GM10248 (cell line): Measurements from ENCODE around the gene TSC2.

Experiments
- CTCF ChIA-PET: fragments of 300-600 bp; sonication (Branson Sonifier 250); formaldehyde crosslinking; extraction: SDS; loops from one replicate; lab custom pipeline; 2021; ENCODE audit warnings: antibody characterized with exemption; lab: Yijun Ruan, JAX
- POLR2A ChIA-PET: fragments of 350-650 bp; sonication (Branson Sonifier 250); formaldehyde crosslinking; extraction: SDS; loops from one replicate; lab custom pipeline; 2020; ENCODE audit warnings: antibody characterized with exemption; lab: Yijun Ruan, JAX
- DNase-seq: peaks from one replicate; pipeline ENCODE4 v3.0.0; 2012; ENCODE audit errors: extremely low spot score
- CTCF ChIP-seq: IDR thresholded peaks from 2 replicates; pipeline ENCODE4 v1.5.1; 2012; ENCODE audit warnings: mild to moderate bottlenecking, low read depth; ENCODE audit errors: extremely low read depth, missing control alignments, control extremely low read depth

TSC2 gene

GRCh38 chr16:2084895-2085625 is 37.3 kb downstream of the TSC2 start:
- ChIA-PET CTCF (no interaction called here), POLR2A (interaction anchor here (0.6 kb wide), 1 partner anchor 71 kb away, joined by 3 read pairs; the partner anchor contains the start of gene TRAF7)
- no peak for DNase-seq
- no peak for TF ChIP-seq CTCF

GRCh38 chr16:2085669-2086068 is 37.9 kb downstream of the TSC2 start:
- DNase-seq, result no peak
- CTCF ChIA-PET, result no interaction called here

GRCh38 chr16:2086106-2086742 is 38.4 kb downstream of the TSC2 start:
- POLR2A ChIA-PET, result no interaction called here
- CTCF ChIA-PET, result no interaction called here
- no peak for TF ChIP-seq CTCF
- DNase-seq, result no peak

More at GRCh38 chr16:2085669-2086068, 37.9 kb downstream of the TSC2 start:
- TF ChIP-seq CTCF, result no peak
- POLR2A ChIA-PET, result no interaction called here

GRCh38 chr16:2086812-2087747 is 39.3 kb downstream of the TSC2 start:
- CTCF ChIA-PET, result no interaction called here
- DNase-seq, result no peak
- POLR2A ChIA-PET, result no interaction called here
- TF ChIP-seq CTCF, result no peak

GRCh38 chr16:2087748-2088631 is 40.2 kb downstream of the TSC2 start:
- ChIA-PET CTCF (no interaction called here), POLR2A (no interaction called here)
- DNase-seq, result no peak
- TF ChIP-seq CTCF, result no peak
